Activated naive CD8-positive, alpha-beta T cell (primary cell): ENCODE results near the gene MORF4L1.

ENCODE experiments used
- H3K27ac Mint-ChIP-seq: one replicate; pipeline ENCODE4 v1.8.0; 2021; ENCODE audit warnings: mixed read lengths
- H3K27me3 Mint-ChIP-seq: one replicate; pipeline ENCODE4 v1.8.0; 2021; ENCODE audit warnings: mixed read lengths
- H3K36me3 Mint-ChIP-seq: one replicate; pipeline ENCODE4 v1.8.0; 2021; ENCODE audit warnings: mixed read lengths
- H3K4me1 Mint-ChIP-seq: one replicate; pipeline ENCODE4 v1.8.0; 2021; ENCODE audit warnings: low read depth, mixed read lengths
- H3K4me3 Mint-ChIP-seq: one replicate; pipeline ENCODE4 v1.8.0; 2021; ENCODE audit warnings: mild to moderate bottlenecking, mixed read lengths
- H3K9me3 Mint-ChIP-seq: one replicate; pipeline ENCODE4 v1.8.0; 2021; ENCODE audit warnings: low read depth, mixed read lengths

The MORF4L1 gene

GRCh38 chr15:78933823-78934654, 61.3 kb downstream of the MORF4L1 start:
- H3K4me3 Mint-ChIP-seq: no peak overlapping the region
- peaks cover 6% of the 10 kb centered on the region for H3K4me1 Mint-ChIP-seq
- peaks cover 3% of the 10 kb centered on the region for H3K27me3 Mint-ChIP-seq
- no peaks in the 10 kb centered on the region for H3K9me3 Mint-ChIP-seq
- no peak overlapping the region for H3K27ac Mint-ChIP-seq
- H3K36me3 Mint-ChIP-seq: no peaks in the 10 kb centered on the region

DNA sequence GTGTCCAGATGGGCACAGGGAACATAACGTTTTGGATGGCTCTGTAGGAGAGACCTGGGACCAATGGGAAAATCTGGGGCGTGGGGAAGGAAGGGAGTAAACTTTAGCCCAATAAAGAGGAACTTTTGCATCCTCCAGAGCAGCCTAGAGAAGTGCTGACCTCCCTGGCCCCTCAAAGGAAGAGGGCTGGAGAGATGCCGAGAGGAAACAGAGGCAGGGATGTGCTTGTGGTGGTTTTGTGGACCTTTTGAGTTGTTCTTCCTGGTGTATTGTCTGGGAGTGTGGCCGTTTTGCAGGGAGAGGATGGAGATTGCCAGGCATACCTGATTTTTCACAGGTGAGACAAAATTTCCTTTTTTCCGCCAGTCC, 61.9 kb downstream of the MORF4L1 start:
- Mint-ChIP-seq H3K9me3 (no peaks in the 10 kb centered on the region), H3K4me3 (no peak overlapping the region), H3K36me3 (no peaks in the 10 kb centered on the region), H3K4me1 (peaks cover 6% of the 10 kb centered on the region), H3K27ac (no peak overlapping the region), H3K27me3 (peaks cover 4% of the 10 kb centered on the region)

DNA sequence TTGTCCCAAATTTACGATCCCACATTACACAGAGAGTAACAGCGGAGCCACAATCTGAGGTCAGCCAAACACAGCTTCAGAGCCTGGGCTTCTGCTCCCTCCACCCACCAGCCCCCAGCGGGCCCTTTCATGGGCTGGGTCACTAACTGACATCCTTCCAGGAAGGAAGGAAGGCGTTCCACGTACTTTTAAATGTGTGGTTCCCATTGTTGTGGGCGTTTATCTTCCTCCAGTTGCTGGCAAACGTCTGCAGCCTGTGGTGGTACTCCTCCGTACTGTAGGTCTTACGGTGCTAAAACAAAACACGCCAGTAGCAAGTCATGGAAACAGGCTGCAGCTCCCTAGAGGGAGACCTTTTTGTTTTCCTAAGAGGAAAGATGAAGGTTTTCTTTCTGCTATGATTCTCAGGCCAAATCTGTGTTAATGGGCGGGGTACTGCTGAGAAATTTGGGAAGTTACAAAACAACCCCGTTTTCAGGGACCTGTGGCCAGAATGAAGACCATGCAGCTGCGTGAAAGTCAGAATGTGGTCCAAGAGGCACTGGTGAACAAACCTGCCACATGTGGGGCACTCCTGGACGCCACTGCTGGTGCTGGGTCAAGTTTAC, 64.5 kb downstream of the MORF4L1 start:
- Mint-ChIP-seq H3K9me3 (no peaks in the 10 kb centered on the region), H3K4me3 (no peak overlapping the region), H3K4me1 (peaks cover 8% of the 10 kb centered on the region), H3K36me3 (no peaks in the 10 kb centered on the region), H3K27ac (no peak overlapping the region), H3K27me3 (peaks cover 5% of the 10 kb centered on the region)

GRCh38 chr15:78938658-78939488, 66.2 kb downstream of the MORF4L1 start:
- no peak overlapping the region for H3K4me3 Mint-ChIP-seq
- H3K27me3 Mint-ChIP-seq: peaks cover 7% of the 10 kb centered on the region
- no peaks in the 10 kb centered on the region for H3K9me3 Mint-ChIP-seq
- H3K27ac Mint-ChIP-seq: no peak overlapping the region
- H3K36me3 Mint-ChIP-seq: no peaks in the 10 kb centered on the region
- peaks cover 8% of the 10 kb centered on the region for H3K4me1 Mint-ChIP-seq

DNA sequence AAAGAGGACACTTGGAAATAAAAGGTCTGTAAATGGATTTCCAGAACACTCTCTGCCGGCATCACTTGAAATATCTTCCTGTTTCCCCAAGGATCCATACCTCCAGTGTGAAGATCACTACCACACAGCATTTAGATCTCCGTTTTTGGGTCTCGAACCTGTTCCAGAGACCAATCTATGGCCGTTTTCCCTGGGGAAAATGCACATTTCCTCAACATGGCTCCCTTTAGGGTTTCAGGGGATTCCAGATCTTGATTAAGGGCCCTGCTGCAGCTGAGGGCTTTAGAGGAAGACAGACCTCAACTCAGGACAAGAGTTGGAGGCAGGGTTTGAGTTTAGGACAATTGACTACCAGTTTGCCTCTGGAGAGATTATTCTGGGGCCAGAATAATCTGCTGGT, 70.1 kb downstream of the MORF4L1 start:
- H3K9me3 Mint-ChIP-seq: no peaks in the 10 kb centered on the region
- H3K36me3 Mint-ChIP-seq: no peaks in the 10 kb centered on the region
- H3K4me1 Mint-ChIP-seq: peaks cover 8% of the 10 kb centered on the region
- H3K27me3 Mint-ChIP-seq: peaks cover 9% of the 10 kb centered on the region
- H3K27ac Mint-ChIP-seq: no peak overlapping the region
- no peak overlapping the region for H3K4me3 Mint-ChIP-seq

GRCh38 chr15:78943692-78944091, 71.0 kb downstream of the MORF4L1 start:
- Mint-ChIP-seq H3K27ac (no peak overlapping the region), H3K4me1 (peaks cover 5% of the 10 kb centered on the region), H3K9me3 (no peaks in the 10 kb centered on the region), H3K27me3 (peaks cover 6% of the 10 kb centered on the region), H3K36me3 (no peaks in the 10 kb centered on the region), H3K4me3 (peak overlapping the region; percentile 30)

DNA sequence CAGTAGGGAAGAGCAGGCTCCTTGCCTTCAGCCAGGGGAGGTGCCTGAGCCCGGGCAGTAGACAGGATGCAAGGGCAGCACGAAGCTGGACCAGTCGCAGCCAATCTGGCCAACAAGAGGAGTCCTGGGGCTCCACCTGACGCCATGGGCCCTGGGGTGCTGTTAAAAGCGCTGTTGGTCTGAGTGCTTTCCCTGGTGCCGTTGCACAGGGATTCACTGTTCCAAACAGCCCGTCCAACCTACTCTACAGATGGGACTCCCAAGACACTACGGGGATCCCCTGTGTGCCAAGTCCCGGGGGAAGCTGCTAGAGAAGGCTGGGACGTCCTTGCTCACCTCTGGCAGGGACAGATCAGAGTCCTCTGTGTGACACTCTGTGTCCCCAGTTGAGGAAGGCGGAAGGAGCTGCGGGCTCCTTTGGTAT, 71.5 kb downstream of the MORF4L1 start:
- Mint-ChIP-seq H3K9me3 (no peaks in the 10 kb centered on the region), H3K27me3 (peaks cover 5% of the 10 kb centered on the region), H3K36me3 (no peaks in the 10 kb centered on the region), H3K4me3 (peak overlapping the region; percentile 60), H3K4me1 (peaks cover 5% of the 10 kb centered on the region), H3K27ac (no peak overlapping the region)

- peaks cover 5% of the 10 kb centered on the region for H3K4me1 Mint-ChIP-seq
- no peaks in the 10 kb centered on the region for H3K36me3 Mint-ChIP-seq
- peaks cover 5% of the 10 kb centered on the region for H3K27me3 Mint-ChIP-seq
- H3K27ac Mint-ChIP-seq: no peak within 1 kb of the TSS
- H3K9me3 Mint-ChIP-seq: no peaks in the 10 kb centered on the region
- H3K4me3 Mint-ChIP-seq: peak within 1 kb of the TSS; percentile 60
These were observed 72.1 kb downstream of the MORF4L1 start, which contains the start of gene CTSH for GRCh38 chr15:78944669-78945407. Gene CTSH (minus strand): TSS chr15:78945046. CDS start chr15:78944981, 65 bp downstream.

DNA sequence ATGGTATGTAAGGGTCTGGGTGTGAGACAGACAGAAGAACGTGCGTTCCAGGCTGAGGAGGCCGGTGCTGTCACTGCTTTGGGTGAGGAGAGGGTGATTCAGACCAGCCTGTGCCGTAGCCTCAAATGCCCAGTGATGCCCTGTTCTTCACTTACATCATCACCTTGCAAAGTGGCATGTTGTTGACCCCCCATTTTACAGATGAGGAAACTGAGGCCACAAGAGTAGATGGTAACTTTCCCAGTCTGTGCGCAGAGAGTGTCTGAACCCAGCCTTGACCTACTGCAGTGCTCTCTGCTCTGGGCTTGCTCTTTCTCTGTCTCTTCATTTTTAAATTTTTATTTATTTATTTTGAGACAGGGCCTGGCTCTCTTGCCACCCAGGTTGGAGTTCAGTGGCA, 73.8 kb downstream of the MORF4L1 start:
- H3K4me1 Mint-ChIP-seq: peaks cover 4% of the 10 kb centered on the region
- H3K36me3 Mint-ChIP-seq: no peaks in the 10 kb centered on the region
- peaks cover 4% of the 10 kb centered on the region for H3K27me3 Mint-ChIP-seq
- H3K9me3 Mint-ChIP-seq: no peaks in the 10 kb centered on the region
- no peak overlapping the region for H3K27ac Mint-ChIP-seq
- no peak overlapping the region for H3K4me3 Mint-ChIP-seq

GRCh38 chr15:78947506-78947905, 74.8 kb downstream of the MORF4L1 start:
- Mint-ChIP-seq H3K4me1 (peaks cover 4% of the 10 kb centered on the region), H3K27me3 (peaks cover 4% of the 10 kb centered on the region)

More at GRCh38 chr15:78947506-78947905, 74.8 kb downstream of the MORF4L1 start:
- Mint-ChIP-seq H3K4me3 (no peak overlapping the region), H3K27ac (no peak overlapping the region), H3K9me3 (no peaks in the 10 kb centered on the region), H3K36me3 (no peaks in the 10 kb centered on the region)
